ENCODE measurements around the gene MYLK. TPM values are rescaled to one million over a fixed set of nuclear protein-coding genes. Genes with fewer than 3 reads are reported as not detected.
A peak's percentile ranks its signal among the peaks of the same experiment; 100 is the strongest.
"Not testable (repeated sequence)": the region's sequence is repeated elsewhere in the genome, so short reads cannot be mapped to it uniquely, and the experiment has no call there.

Gene MYLK, protein sequence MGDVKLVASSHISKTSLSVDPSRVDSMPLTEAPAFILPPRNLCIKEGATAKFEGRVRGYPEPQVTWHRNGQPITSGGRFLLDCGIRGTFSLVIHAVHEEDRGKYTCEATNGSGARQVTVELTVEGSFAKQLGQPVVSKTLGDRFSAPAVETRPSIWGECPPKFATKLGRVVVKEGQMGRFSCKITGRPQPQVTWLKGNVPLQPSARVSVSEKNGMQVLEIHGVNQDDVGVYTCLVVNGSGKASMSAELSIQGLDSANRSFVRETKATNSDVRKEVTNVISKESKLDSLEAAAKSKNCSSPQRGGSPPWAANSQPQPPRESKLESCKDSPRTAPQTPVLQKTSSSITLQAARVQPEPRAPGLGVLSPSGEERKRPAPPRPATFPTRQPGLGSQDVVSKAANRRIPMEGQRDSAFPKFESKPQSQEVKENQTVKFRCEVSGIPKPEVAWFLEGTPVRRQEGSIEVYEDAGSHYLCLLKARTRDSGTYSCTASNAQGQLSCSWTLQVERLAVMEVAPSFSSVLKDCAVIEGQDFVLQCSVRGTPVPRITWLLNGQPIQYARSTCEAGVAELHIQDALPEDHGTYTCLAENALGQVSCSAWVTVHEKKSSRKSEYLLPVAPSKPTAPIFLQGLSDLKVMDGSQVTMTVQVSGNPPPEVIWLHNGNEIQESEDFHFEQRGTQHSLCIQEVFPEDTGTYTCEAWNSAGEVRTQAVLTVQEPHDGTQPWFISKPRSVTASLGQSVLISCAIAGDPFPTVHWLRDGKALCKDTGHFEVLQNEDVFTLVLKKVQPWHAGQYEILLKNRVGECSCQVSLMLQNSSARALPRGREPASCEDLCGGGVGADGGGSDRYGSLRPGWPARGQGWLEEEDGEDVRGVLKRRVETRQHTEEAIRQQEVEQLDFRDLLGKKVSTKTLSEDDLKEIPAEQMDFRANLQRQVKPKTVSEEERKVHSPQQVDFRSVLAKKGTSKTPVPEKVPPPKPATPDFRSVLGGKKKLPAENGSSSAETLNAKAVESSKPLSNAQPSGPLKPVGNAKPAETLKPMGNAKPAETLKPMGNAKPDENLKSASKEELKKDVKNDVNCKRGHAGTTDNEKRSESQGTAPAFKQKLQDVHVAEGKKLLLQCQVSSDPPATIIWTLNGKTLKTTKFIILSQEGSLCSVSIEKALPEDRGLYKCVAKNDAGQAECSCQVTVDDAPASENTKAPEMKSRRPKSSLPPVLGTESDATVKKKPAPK (N-terminal part only)
- polyA plus RNA-seq (2013, experiment 1 of 2; ENCODE audit: insufficient read length): 232 TPM
- 222 TPM for polyA plus RNA-seq (2013, experiment 2 of 2; ENCODE audit: insufficient read length)

DNA sequence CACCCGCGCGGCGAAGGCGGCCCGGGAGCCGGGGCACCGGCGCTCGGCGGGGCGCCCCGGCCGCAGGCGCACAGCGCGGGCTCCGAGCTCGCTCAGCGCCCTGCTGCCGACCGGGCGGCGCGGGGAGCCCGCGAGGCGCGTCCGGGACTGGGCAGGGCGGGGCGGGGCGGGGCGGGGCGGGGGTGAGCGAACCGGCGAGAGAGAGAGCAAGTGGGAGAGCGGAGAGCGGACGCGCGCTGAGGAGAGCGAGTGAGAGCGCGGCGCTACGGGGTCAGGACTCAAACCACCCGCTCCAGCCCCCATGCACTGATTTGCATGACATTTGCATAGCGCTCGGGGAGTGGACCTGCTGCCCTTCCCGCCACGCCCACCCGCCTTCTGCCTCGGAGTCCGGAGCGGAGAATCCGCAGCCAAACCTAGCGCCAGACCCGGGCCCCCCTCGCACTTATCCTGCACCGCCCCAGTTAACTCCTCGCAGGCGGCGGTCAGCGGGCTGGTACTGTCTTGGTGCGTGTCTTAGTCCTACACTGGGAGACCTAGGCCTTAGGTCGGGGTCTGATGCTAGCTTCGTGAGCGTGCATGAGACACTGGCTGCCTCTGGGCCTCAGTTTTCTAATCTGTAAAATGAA lies at the start of gene MYLK:
MYLK (minus strand) TSS at position 130 of the 629 bp plus-strand sequence. CDS start 90,491 bp downstream, outside the sequence.
- DNase-seq: peak; percentile 91

DNA sequence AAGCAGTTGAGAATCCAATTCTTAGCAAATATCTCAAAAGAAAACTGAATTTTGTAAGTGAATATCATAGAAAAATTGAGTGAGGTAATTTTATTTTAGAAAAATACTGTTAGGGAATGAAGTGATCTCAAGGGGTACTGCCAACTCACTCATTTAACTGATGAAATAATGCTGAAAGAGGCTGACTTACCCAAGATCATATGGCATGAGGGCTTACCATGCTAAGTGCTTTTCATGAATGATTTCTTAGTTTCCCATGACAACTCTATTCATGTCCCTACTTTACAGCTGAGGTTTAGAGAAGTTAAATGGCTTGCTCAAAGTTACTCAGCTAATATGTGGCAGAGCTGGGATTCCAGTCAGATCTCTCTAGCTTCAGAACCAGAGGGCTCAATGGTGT lies 46.3 kb upstream of the MYLK start:
- DNase-seq: no peak

DNA sequence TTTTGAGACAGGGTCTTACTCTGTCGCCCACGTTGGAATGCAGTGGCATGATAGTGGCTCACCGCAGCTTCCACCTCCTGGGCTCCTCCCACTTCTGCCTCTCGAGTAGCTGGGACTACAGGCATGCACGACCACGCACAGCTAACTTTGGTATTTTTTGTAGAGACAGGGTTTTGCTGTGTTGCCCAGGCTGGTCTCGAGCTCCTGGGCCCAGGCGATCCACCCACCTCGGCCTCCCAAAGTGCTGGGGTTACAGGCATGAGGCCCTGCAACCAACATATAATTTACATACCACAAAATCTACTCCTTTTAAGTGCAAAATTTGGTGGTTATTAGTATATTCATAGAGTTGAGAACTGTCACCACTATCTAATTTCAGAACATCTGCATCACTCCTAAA lies 45.2 kb upstream of the MYLK start:
- DNase-seq: no peak

DNA sequence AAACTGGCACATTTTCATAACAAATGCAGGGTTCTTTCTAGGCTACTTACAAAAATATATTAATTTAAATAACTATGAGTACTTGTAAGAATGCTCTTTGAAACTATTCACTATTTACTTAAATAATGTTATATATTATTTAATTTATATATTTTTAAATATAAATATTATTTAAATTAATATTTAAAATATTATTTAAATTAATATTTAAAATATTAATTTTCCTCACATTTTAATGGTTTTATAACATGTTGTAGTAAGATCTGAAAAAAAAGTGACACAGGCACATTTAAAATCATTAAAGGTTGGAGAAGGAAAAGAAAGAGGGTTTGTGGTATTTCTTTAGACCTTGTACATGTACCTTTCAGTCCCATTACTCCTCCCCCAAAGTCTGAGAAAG lies 42.3 kb upstream of the MYLK start:
- no peak for DNase-seq

DNA sequence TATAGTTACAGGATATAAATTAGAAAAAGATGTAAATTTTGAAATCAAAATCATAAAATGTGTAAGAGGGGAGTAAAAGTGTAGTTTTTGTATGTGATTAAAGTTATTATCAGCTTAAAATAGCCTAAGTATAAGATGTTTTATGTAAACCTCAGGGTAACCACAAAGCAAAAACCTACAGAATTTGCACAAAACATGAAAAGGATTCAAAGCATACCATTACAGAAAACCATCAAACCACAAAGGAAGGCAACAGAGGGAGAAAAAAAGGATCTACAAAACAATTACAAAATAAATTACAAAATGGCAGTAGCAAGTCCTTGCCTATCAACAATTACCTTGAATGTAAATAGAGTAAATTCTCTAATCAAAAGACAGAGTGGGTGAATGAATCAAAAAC lies 36.7 kb upstream of the MYLK start:
- DNase-seq: peak; percentile 3

DNA sequence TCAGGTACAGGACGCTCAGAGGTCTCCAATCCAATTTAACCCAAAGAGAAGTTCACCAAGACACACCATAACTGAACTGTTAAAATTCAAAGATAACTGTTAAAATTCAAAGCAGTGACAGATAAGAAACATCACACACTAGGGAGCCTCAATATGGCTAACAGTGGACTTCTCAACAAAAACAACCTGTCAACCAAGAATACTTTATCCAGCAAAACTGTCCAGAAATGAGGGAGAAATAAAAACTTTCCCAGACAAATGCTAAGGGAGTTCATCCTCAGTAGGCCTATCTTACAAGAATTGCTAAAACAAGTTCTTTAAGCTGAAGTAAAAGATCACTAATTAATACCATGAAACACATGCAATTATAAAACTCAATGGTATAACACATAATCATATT lies 36.3 kb upstream of the MYLK start:
- DNase-seq: no peak

DNA sequence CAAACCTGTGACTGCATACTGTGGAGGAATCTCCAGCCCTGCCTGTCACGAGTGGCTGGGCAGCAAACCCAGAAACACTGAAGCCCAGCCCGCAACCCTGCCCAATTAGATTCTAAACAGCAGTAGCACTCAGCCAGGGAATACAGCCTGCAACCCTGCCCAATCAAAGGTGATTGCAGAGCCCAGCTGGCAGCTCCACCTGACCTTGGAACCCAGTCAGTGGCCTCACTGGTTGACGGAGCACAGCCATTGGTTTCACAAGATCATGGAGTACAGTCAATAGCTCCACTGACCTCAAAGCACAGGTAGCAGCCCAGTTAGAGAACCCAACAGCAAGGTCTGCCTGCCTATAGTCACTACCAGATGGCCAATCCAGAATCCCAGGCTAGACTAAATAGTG lies 35.2 kb upstream of the MYLK start:
- DNase-seq: no peak

DNA sequence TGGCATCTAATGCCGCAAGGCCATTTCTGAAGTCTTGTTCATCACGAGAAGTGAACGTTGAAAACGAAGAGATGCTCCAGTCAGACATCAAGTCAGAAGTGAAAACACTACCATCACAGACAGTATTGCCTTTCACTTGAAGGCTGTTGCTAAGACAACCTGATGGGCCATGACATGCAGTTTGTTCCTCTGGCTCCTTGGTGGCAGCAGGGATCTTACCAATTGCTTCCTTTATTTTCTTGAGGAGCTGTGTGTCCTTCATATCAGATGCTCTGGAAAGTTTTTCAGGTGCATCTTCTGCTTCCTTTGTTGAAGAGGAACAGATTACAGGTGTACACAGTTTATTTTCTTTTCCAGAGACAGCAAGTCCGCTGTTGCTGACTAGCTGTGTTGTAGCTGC lies 30.7 kb upstream of the MYLK start:
- DNase-seq: no peak

DNA sequence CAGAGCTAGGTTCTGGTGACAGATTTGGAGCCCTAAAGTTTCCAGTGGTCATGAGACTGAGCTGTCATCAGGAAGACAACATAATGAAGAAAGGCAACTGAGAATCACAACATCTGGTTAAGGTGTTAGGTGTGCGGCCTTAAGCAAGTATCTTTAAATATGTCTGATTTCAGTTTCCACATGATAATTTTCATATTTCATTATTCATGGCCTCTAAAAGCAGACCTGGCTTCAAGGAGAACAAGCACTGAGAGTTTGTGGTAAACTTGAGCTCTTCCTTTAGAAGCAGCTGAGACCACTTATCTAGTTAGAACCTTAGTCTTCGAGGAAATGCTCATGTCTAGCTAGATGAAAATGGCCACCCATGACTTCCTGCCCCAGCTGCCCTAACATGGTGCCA lies 25.7 kb upstream of the MYLK start:
- DNase-seq: no peak

DNA sequence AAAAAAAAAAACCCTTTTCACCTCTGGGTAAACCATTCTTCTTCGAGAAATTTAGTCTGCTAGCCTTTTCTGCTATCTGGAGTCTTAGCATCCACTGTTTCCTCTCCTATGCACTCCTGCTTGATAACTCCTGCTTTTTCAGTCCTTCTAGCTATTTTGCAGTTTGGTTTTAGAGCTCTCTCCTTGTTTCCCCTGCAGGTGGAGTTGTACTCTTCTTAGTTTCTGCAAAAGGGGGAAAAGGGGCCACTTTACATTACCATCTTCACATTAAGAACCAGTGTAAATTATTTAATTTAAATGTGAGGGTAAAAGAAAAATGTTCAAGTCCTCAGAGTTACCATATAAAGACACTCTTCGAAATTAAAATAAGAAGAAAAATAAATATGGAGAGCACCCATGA lies 23.6 kb upstream of the MYLK start:
- no peak for DNase-seq

DNA sequence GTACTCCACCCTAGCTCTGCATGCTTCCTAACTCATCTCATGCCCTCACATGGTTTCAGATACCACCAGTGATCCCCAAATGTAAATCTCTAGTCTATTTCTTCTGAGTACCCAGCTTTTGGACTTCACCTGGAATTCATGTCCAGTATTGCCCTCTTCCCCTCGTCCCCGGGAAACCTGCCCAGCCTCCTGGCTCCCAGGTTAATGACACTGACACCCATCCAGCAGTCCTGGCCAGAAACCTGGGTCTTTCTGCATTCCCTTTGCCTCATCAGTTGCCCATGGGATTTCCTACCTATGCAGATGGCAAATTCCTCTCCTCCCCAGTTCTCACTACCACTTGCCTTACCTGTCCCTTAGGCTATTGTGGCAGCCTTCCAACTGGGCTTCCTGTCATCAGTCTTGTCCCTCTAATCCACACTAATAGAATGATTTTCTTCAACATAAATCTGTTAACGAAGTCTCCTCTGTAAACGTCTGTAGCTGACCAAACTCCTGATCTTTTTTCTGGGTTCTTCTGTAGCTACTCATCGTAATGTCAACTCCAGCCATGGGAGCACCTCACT lies 15.3 kb upstream of the MYLK start:
- no peak for DNase-seq

DNA sequence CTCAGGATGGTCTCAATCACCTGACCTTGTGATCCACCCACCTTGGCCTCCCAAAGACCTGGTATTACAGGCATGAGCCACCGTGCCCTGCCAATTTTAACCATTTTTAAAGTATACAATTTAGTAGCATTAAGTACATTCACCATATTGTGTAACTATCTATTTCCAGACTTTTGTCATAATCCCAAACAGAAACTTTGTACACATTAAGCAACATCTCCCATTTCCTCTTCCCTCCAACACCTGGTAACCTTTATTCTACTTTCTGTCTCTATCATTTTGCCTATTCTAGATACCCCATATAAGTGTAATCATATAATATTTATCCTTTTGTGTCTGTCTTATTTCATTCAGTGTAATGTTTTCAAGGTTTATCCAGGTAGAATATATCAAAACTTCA lies 8.9 kb upstream of the MYLK start:
- DNase-seq: no peak

DNA sequence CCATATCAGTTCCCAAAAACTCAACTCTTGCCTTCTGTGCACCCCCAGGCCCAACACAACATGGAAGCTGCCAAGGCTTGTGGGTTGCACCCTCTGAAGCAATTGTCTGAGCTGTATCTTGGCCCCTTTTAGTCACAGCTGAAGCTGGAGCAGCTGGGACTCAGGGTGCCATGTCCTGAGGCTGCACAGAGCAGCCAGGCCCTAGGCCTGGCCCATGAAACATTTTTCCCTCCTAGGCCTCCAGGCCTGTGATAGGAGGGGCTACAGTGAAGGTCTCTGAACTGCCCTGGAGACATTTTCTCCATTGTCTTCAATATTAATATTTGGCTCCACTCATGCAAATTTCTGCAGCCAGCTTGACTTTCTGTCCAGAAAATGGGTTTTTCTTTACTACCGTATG lies 8.1 kb upstream of the MYLK start:
- no peak for DNase-seq

DNA sequence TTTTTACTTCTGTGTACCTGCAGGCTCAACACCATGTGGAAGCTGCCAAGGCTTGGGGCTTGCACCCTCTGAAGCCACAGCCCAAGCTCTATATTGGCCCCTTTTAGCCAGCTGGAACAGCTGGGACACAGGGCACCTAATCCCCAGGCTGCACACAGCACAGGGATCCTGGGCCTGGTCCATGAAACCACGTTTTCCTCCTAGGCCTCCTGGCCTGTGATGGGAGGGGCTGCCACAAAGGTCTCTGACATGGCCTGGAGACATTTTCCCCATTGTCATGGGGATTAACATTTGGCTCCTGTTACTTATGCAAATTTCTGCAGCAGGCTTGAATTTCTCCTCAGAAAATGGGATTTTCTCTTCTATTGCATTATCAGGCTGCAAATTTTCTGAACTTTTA lies 6.9 kb upstream of the MYLK start:
- DNase-seq: not testable (repeated sequence)

DNA sequence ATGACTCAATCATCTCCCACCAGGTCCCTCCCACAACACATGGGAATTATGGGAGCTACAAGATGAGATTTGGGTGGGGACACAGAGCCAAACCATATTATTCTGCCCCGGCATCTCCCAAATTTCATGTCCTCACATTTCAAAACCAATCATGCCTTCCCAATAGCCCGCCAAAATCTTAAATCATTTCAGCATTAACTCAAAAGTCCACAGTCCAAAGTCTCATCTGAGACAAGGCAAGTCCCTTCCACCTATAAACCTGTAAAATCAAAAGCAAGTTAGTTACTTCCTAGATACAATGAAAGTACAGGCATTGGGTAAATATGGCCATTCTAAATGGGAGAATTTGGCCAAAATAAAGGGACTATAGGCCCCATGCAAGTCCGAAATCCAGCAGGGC lies 6.0 kb upstream of the MYLK start:
- DNase-seq: not testable (repeated sequence)

DNA sequence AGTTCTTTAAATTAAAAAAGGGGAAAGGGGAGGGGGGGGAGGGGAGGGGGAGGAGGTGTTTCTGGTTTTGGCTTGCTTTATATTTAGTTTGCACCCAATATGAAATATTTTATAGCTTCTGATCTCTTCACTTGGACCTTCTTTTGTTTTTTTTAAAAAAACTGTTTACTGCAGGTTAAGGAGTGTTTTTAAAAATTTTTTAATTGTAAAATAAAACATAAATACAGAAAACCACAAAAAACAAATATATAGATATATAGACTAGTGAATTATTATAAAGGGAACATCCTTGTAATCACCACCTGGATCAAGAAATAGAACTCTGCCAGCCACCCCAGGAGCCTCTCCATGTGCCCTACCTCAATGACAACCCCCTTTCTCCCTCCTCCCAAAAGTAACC lies 861 bp upstream of the MYLK start:
- DNase-seq: no peak

DNA sequence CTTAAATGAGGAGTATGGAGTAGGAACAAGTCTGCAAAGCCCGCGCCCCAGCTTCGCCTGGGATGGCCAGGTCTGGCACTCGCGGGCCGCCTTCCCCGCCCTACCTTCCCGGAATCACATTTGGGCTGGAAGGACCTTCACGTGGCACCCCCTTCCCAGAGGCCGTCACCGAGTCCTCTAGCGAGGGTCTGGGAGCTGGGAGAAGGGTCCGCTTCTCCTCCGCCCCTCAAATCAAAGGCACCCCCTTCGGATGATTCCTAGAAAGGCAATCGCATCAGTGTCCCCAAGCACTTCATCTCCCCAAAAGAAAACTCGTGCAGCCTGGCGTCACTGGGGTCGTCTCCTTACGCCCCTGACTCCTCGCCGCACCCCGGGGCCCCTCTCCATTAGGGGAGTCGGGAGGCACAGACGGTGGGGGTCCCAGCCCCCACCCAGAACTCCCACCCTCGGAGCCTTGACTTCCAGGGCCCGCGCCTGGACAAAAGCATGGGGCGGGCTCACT lies 380 bp downstream of the MYLK start:
- no peak for DNase-seq

DNA sequence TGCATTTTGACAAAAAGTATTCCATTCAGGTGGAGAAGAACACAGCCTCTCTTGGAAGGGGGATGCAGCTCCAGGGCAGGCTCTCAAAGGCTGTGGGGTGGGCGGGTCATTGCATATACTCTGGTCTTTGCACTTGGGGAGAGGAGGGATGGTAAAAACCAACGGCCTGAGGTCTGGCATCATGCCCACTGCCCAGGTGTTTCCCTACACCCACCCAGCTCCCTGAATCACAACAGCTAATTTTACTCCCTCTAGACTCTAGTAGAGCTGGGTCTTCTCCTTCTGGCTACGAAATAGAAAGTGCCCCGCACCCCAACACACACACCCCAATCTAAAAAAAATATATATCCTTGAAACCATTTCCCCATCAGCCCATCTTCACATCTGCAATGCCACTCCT lies 1.0 kb downstream of the MYLK start:
- no peak for DNase-seq

DNA sequence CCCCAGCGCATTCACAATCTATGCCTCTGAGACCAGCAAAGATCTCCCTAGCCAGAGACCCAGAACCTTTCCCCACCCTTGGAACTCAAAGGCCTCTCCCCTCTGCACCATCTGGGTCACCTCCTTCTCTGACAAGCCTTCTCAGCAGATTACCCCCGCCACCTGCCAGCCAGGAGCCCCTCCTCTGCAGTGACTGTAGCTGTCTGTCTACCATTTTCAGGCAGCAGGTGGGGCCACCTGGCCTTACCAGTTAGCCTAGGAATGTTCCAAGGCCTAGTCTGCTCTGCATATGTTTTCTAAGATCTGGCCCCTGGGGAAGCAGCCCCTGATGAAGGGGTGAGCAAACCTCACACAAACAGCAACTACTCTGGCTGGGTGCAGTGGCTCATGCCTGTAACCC lies 2.4 kb downstream of the MYLK start:
- DNase-seq: no peak

DNA sequence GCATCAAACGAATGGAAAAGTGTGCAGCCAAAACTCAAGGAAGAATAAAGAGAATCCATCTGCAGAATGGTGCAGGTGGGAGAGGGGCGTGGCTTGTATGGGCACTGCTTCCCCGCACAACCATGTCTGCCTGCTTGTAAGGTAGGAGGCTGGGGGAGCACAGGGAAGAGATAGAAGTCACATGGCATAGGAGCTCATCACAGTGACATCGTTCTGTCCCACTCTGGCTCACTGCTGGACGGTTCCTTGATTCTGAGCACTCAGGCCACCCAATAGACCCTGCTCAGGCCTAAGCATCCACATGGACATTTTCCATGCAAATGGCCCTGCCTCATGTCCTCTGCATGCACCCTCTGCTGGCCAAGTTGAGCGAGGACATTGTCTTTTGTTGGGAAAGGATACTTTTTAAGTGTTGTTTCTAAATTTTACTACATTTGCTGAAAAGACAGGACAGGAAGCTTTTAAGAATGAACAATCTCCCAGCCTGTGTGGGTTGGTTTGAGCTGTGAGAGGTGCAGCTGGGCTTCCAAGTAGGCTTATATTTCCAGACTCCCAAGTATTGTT lies 3.1 kb downstream of the MYLK start:
- peak; percentile 57 for DNase-seq

DNA sequence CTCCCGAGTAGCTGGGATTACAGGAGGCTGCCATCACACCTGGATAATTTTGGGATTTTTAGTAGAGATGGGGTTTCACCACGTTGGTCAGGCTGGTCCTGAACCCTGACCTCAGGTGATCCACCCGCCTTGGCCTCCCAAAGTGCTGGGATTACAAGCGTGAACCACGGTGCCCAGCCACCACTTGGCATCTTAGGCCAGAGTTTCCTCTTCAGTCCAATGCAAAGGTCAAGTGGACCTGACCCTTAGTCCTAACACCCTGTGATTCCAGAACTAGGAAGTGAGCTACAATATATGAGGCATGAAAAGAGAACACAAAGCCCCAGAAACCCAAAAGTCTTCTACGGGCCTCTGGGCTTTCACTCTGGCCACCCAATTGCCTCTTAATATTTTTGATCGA lies 5.3 kb downstream of the MYLK start:
- no peak for DNase-seq

DNA sequence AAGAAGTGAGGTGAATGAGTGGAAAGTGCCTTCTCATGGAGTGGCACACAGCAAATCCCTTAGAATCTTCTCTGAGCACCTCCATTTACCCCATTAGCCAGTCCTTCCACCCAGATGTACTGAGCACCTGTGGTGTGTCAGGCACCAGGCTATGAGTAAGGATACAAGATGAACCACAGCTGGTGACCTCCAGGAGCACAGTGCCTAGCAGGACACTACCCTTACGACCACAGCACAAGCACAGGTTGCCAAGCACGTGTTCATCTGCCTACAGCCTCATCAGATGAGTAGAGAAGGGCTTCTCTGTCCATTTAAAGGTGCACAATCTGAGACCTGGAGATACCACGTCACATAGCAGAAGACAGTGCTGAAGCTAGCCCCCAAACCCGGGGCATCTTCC lies 6.2 kb downstream of the MYLK start:
- no peak for DNase-seq

Measured in fibroblast of skin of abdomen (primary cell).